ENCODE results near the gene CBLN2.

Gene CBLN2

GRCh38 chr18:72544092-72544886 lies at the start of gene CBLN2:
Gene CBLN2 (minus strand): TSS chr18:72544342. CDS start chr18:72542160, 2,182 bp downstream.
- TF ChIP-seq CTCF (IDR thresholded peaks at IDR 0.05; ENCODE audit: low read depth, low read length) = peak; percentile 72
- H3K4me3 ChIP-seq (ENCODE audit: low read depth, low read length) = peak within 1 kb of the TSS; percentile 42

- no peak for TF ChIP-seq CTCF (IDR thresholded peaks at IDR 0.05; ENCODE audit: low read depth, low read length)
- no peak overlapping the region for H3K4me3 ChIP-seq (ENCODE audit: low read depth, low read length)
Observed at GRCh38 chr18:72588360-72588759, 44.2 kb upstream of the CBLN2 start.

- H3K4me3 ChIP-seq (ENCODE audit: low read depth, low read length) = no peak overlapping the region
- TF ChIP-seq CTCF (IDR thresholded peaks at IDR 0.05; ENCODE audit: low read depth, low read length) = no peak
Observed at GRCh38 chr18:72584787-72585186, 40.6 kb upstream of the CBLN2 start.

- H3K4me3 ChIP-seq (ENCODE audit: low read depth, low read length) = no peak overlapping the region
Observed at GRCh38 chr18:72581976-72582375, 37.8 kb upstream of the CBLN2 start.

GRCh38 chr18:72572896-72573295 lies 28.8 kb upstream of the CBLN2 start:
- no peak overlapping the region for H3K4me3 ChIP-seq (ENCODE audit: low read depth, low read length)
- TF ChIP-seq CTCF (IDR thresholded peaks at IDR 0.05; ENCODE audit: low read depth, low read length) = no peak

More at GRCh38 chr18:72581976-72582375, 37.8 kb upstream of the CBLN2 start:
- no peak for TF ChIP-seq CTCF (IDR thresholded peaks at IDR 0.05; ENCODE audit: low read depth, low read length)

GRCh38 chr18:72566290-72566689 lies 22.1 kb upstream of the CBLN2 start:
- H3K4me3 ChIP-seq (ENCODE audit: low read depth, low read length) = no peak overlapping the region
- TF ChIP-seq CTCF (IDR thresholded peaks at IDR 0.05; ENCODE audit: low read depth, low read length) = no peak

GRCh38 chr18:72555968-72556367 lies 11.8 kb upstream of the CBLN2 start:
- no peak overlapping the region for H3K4me3 ChIP-seq (ENCODE audit: low read depth, low read length)
- TF ChIP-seq CTCF (IDR thresholded peaks at IDR 0.05; ENCODE audit: low read depth, low read length) = no peak

Data from WI38 (cell line).